ENCODE data around the gene AMZ2. TPM values are rescaled to one million over a fixed set of nuclear protein-coding genes. Genes with fewer than 3 reads are reported as not detected.

AMZ2 gene
- total RNA-seq, 1 experiment from 2014 or later = 221 TPM

- in situ Hi-C loops (cut with HindIII; ENCODE audit: low pct_unique_long_range_greater_than_20kb, low sequenced_read_pairs) = no loop called here
- DNase-seq (ENCODE audit: low read depth, low spot score) = no peak
Measured at GRCh38 chr17:68295086-68295485, 47.2 kb downstream of the AMZ2 start.

DNA sequence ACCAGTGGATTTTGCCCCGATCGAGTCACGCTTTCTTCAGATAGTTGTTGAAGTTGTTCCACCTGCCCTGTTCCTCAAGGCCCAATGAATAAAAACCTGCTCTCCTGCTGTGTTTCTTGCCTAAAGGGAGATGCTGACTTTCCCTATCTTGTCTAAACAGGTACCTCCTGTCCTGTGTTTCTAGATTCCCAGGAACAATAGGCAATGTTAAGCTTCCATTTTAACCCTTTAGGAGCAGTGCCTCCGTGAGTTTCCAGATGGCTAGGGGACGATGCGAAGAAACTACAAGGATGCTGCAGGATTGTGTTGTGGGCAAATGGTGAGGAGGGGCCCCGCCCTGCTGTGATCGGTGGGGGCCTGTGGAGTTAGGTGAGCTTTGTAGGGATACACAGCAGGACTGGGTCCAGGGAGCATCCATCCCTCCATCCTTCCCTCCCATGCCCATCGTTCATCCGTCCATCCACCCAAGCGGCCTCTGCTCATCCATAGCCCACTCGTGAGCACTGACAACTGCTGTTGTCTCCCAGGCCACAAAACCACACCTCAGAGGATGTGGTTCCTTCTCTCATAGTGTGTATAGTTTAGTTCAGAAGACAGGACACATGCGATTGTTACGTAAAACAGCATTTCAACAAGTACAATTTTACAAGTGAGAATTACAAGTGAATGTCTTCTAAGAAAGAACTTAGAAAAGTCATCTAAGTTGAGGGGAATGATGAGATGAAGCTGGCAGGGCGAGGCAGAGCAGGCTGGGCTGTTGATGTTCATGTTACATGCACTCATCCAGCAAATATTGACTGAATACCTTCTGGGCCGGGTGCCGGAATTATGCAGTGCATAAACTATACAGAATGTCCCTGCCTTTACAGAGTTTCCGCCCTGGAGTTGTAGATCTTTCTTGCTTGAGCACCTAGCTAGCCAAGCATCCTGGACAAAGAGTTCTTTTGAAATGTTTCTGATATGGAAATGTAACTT lies 48.7 kb downstream of the AMZ2 start:
- in situ Hi-C loops (cut with HindIII; ENCODE audit: low pct_unique_long_range_greater_than_20kb, low sequenced_read_pairs) = no loop called here
- DNase-seq (ENCODE audit: low read depth, low spot score) = no peak

- in situ Hi-C loops (cut with HindIII; ENCODE audit: low pct_unique_long_range_greater_than_20kb, low sequenced_read_pairs) = no loop called here
- no peak for DNase-seq (ENCODE audit: low read depth, low spot score)
Measured at GRCh38 chr17:68297195-68297594, 49.4 kb downstream of the AMZ2 start.

- in situ Hi-C loops (cut with HindIII; ENCODE audit: low pct_unique_long_range_greater_than_20kb, low sequenced_read_pairs) = no loop called here
- no peak for DNase-seq (ENCODE audit: low read depth, low spot score)
Measured at GRCh38 chr17:68298601-68299000, 50.8 kb downstream of the AMZ2 start.

GRCh38 chr17:68299817-68300216 lies 52.0 kb downstream of the AMZ2 start:
- DNase-seq (ENCODE audit: low read depth, low spot score) = no peak
- in situ Hi-C loops (cut with HindIII; ENCODE audit: low pct_unique_long_range_greater_than_20kb, low sequenced_read_pairs) = no loop called here

DNA sequence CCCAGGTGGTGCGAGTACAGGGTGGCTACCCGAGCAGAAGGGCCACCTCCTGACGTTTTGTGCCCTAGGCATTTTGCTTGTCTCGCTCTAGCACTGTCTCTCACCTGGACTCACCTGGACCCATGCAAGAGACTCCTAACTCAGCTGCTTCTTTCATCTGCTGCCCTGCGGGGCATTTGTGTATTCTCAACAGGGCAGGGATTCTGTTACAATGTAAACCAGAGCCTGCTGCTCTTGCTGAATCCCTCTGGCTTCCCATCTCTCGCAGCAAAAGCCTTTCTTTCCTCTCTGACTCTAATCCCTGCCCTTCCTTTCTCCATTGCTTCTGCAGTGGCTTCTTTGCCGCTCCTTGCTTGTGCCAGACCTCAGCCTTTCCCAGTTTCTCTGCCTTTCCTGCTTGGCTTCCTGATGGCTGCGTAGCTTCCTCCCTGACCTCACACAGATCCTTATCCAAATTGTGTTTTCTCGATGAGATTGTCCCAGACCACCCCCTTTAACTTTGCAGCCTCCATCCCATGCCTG lies 53.7 kb downstream of the AMZ2 start:
- in situ Hi-C loops (cut with HindIII; ENCODE audit: low pct_unique_long_range_greater_than_20kb, low sequenced_read_pairs) = no loop called here
- DNase-seq (ENCODE audit: low read depth, low spot score) = no peak

DNA sequence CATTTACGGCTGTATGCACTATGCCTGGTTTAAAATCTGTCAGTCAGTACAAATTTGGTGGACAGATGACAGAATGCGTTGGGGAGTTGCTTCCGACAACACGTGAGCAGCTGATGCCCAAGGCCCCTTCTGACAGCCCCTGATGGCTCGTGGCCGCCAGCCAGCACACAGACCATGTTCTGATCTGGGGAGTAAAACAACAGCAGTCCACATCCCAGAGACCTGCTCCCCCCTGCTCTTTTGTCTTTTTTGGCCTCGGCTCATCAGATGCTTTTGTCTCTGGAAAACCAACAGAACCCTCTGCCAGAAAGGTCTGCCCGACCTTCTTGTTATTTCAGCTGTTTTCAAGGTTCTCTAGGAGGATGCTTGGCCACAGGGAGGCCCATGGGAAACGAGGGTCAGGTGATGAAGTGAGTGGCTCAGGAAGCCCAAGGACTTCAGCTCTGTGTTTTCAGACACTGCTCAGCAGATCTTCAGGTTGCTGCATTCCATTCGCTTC lies 54.3 kb downstream of the AMZ2 start:
- DNase-seq (ENCODE audit: low read depth, low spot score) = no peak
- in situ Hi-C loops (cut with HindIII; ENCODE audit: low pct_unique_long_range_greater_than_20kb, low sequenced_read_pairs) = no loop called here

- no peak for DNase-seq (ENCODE audit: low read depth, low spot score)
- in situ Hi-C loops (cut with HindIII; ENCODE audit: low pct_unique_long_range_greater_than_20kb, low sequenced_read_pairs) = no loop called here
Measured at GRCh38 chr17:68302666-68303065, 54.8 kb downstream of the AMZ2 start.

DNA sequence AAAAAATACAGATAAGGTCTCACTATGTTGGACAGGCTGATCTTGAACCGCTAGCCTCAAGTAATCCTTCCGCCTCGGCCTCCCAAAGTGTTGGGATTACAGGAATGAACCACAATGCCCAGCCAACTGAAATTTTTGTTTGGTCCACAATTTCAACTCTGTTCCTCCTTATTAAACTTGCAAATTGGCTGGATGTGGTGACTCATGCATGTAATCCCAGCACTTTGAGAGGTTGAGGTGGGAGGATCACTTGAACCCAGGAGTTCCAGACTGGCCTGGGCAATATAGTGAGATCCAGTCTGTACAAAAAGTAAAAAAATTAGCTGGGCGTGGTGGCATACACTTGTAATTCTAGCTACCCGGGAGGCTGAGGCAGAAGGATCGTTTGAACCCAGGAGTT lies 56.9 kb downstream of the AMZ2 start:
- in situ Hi-C loops (cut with HindIII; ENCODE audit: low pct_unique_long_range_greater_than_20kb, low sequenced_read_pairs) = no loop called here

DNA sequence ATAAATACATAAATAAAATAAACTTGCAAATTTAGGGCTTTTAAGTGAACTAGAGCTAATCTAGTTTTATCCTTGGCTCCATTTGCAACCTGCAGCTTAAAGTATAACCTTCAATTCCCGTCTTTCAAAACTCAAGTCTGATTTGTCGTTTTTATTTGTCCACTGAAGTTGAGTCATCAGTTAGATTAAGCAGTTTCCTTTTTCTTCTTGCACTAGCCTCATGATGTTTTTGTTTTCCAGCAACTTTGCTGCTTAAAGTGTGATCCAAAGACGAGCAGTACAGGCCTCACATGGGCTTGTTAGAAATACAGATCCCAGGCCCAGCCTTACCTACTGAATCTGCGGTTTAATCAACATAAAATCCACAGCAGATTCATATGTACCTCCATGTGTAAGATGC lies 57.3 kb downstream of the AMZ2 start:
- no peak for DNase-seq (ENCODE audit: low read depth, low spot score)

More for the DNA sequence above, 56.9 kb downstream of the AMZ2 start:
- no peak for DNase-seq (ENCODE audit: low read depth, low spot score)

More for the DNA sequence above, 57.3 kb downstream of the AMZ2 start:
- in situ Hi-C loops (cut with HindIII; ENCODE audit: low pct_unique_long_range_greater_than_20kb, low sequenced_read_pairs) = no loop called here

Other genes starting within 250 kb of the AMZ2 start
- gene KPNA2, start 212.3 kb upstream of the AMZ2 start, total RNA-seq (2014; rRNA removed; shearing (Covaris generic)) = 374 and 388 TPM in 2 replicates
- gene SLC16A6, start 43.1 kb downstream of the AMZ2 start, total RNA-seq (2014; rRNA removed; shearing (Covaris generic)) = 707 and 748 TPM in 2 replicates
- 31.7 and 32.9 TPM in 2 replicates for gene ARSG, start 43.5 kb downstream of the AMZ2 start, total RNA-seq (2014; rRNA removed; shearing (Covaris generic))
- 558 and 643 TPM in 2 replicates for gene WIPI1, start 209.5 kb downstream of the AMZ2 start, total RNA-seq (2014; rRNA removed; shearing (Covaris generic))

All from SK-MEL-5 (cell line).